ENCODE measurements around the gene TMEM9.

Gene TMEM9

DNA sequence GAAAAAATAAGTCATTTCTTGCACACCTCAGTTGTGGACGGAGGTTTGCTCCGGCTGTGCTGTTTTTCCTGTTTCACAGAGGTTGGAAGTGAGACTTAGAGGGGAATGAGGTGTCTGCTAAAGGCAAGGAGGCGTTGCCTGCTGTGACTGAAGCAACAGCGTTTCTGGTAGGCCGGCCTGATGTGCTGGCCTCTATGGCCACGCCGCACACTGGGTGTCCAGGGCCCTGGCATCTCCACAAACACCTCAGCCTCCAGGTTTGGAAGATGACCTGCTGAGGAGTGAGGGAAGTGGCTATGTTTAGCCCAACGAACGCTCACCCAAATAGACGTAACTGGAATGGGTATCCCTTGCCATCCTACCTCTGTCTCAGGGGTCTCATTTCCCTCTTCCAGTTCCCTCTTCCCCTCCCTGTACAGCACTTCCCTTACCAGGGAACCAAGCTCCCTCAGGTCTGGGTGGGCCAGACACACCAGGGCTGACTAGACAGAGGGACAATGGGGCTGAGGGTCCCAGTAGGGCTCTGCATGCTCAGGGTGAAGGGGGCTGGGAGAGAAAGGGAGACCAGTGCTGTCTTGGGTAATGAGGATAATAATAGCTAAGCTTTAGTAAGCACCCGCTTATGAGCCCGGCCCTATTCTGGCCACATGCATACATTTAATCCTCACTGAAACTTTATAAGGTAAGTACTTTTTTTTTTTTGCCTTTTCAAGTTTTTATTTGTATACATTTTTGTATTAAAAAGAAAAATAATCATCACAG is 53.9 kb downstream of the TMEM9 start:
- no peak for DNase-seq

DNA sequence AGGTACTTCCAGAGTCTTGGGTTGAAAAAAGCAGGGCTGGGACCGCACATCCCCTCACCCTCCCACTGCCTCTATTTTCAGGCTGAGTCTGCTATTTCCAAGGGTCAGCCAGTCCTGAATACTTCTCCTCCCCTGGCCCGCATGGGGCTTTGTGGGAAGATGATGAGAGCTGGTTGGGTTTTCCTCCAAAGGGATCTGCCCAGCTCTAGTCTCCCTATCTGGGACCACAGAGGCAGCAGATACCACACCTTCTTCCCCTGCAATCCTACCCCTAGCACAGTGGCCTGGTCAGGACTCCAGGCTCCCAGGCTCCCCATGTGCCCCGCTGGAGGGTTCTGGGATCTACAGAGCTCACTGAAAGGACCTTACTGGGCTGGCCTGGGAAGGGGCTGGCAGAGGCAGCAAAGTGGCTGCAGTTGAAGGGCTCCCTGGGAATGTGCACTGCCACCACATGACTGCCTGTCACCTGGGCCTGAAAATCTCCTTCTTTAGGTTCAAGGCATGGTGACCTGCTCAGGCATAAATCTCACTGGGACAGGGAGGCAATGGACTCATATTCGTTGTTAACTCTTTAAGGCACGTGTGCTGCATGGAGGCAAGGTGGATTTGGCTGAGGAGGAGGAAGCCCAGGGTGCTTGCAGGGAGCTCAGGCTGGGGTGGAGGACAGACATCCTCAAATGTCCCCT is 55.1 kb downstream of the TMEM9 start:
- no peak for DNase-seq

DNA sequence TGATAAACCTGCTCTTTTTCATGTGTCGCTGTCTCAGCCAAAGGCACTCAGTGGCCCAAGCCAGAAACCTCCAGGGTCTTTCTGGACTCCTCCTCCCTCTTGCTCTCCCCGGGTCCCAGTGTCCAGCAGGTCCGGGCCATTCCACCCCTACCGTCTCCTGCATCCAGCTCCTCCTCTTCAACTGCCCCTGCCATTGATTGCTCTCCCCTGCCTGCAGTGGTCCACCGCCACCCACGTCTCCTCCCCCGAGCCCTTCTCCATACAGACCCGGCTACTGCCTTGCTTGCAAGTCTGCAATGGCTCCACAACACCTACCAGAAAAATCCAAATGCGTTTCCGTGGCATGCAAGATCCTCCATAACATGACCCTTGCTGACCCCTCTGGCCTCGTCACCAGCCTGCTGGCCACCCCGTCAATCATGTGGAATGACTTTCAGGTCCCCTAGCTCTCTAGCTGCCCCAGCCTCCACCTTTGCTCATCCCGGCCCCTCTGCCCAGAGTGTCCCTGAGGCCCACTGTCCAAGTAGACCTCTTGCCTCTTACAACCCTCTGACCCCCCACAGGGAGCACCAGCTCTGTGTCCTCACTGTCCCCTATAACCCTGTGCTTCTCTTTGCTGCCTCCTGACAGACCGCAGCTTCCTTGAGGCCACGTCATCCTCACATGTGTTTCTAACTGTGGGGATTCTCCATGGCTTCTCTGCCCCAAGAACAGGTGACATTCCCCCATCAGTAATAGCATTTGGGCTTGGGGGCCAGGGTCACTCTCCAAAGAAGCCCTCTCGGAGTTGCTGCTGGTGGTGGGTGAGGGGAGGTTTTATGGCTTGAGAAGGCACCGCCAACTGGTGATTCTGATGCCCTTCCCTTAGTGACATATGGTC is 57.1 kb downstream of the TMEM9 start:
- no peak for DNase-seq

DNA sequence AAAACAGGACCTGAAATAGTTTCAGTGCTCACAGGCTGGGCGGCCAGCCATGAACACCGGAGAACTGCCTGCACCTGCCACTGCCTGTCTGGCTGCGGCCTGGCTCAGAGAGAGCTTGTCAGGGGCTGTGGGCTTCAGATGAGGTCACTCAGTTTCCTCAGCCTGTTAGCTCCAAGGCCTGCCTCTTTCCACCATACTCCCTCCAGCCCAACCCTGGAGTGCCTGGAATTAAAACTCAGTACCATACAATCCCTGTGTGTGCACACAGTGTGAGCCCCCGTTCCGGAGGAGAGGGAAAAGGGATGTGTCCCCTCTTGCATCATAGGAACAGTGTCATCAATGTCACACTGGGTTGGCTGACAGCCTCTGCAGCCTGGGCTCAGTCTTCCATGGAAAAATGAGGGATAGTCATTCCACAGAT is 58.2 kb downstream of the TMEM9 start:
- no peak for DNase-seq

DNA sequence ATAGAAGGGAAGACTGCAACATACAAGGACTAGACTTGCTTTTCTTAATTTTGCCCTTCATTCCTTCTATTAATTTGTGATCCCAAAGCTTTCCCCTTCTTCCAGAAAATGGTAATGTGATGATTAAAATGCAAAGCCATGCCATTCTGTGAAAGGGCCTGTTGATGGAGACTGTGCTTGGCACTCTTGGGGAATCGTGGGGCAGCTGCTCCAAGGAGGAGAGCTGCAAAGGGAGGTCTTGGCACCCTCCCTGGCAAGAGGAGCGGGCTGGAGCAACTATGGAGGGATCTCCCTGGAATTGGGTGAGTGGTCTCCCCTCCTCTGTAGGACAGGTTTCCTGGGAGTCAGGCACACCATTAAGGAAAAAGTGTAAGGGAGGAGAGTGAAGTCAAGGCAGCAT is 58.7 kb downstream of the TMEM9 start:
- DNase-seq, result no peak

DNA sequence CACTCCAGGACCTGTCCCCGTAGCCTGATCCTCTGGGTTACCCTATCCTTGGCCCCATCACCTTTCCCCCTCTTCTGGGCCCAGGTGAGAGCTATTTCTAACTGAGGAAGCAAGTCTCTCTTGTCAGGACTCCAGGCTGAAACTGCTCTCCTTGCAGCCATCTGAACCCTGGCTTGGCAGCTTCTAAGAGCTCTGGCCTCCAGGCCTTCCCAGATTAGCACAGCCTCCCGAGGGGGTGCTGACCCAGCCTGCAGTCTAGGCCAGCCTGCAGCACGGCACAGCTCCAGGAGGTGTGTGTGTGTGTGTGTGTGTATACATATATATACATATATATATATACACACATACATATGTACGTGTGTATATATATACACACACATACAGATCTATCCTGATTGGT is 59.4 kb downstream of the TMEM9 start:
- DNase-seq, result no peak

DNA sequence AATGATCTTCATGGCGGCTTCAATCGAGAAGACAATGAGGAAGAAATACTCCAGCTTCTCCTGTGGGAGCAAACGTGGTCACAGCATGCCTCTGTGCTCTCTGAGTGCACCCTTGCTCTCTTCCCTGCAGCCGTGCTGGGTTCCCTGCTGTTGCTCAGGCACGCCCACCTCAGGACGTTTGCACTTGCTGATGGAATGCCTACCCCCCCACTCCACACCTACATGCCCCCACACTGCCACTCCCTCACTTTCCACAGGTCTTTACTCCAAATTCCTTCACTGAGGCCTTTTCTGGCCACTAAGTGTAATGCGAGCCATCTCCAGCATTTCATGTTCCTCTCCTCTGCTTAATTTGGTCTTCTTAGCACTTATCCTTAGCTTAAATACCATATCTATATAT is 60.3 kb downstream of the TMEM9 start:
- no peak for DNase-seq

DNA sequence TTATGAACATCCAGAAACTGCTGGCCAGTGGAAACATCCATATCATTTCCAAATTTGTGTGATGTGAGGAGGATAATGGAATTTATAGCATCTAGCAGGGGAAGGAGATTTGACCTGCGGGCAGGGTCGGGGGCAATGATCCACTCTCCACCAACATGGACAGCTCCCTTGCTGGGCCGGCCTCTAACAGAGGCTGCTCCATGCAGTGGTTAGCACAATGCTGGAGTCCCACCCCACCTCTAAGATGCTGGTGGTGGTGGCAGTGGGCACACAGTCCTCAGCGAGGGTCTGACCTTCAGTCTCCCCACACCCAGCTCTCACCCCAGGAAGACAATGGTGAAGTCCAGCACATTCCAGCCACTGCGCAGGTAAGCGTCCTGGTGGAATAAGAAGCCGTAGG is 60.7 kb downstream of the TMEM9 start:
- no peak for DNase-seq

DNA sequence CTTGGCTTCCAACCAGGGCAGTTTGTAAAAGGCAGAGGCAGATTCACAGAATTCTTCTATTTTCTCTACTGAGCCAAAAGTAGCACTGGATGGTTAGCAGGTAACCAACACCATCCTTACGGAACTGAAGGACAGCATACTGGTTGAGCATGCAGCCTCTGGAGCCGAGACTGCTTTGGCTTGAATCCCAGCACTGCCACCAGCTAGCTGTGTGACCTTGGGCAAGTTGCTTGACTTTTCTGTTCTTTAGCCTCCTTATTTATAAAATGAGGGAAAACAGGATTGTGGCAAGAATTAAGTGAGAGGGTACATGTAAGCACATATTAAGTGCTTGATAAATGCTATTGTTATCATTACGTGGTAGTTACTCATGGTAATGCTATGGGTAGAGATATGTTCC is 61.5 kb downstream of the TMEM9 start:
- no peak for DNase-seq

DNA sequence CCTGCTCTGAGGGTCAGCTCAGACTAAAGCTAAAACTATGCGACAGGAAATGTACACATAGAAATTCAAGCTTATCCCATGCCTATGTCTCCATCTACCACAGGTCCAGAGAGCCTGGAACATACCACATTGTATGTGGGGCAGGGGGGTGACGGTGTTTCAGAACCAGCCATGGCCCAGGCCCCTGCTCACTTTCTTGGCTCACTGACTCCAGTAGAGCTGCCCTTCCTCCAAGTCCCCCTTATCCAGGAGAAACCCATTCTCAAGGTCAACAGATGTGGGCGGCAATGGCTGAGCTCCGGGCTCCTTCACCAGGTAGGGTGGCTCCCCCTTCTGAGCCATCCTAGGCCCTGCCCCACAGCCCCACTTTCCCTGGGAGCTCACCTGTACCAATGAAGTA is 63.0 kb downstream of the TMEM9 start:
- DNase-seq, result no peak

DNA sequence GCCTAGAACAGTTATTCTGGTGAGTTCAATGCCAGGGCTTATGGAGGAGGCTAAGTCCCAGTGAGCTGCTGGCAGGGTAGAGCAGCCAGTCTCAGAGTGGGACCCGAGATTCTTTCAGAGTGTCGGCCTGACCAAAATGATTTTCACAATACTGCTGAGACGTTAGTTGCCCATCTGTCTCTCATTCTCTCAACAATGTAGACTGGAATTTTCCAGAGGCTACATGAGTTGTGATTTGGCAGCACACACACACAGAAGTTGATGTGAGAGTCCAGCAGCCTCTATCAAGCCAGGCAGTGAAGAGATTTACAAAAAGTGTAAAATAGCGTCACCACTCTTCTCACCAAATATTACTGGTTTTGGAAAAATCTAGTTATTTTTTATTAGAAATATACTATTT is 63.7 kb downstream of the TMEM9 start:
- DNase-seq, result no peak

DNA sequence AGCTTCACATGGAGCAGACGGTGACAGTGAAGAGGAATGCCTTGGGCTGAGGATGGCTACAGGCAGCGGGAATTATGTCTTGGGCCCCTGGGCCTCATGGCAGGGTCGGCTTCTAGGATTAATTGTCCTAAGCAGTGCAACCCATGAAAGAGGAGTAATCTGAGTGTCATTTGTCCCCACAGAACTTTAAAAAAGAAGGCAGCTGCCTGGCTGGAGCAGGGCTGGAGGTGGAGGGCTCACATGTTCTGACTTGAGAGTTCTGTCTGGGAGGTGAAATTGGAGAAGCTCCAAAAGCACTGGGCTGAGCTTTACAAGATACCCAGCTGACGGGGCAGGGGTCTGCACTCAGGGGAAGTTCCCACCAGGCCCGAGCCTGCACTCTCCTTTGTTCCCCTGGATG is 64.7 kb downstream of the TMEM9 start:
- DNase-seq, result no peak

DNA sequence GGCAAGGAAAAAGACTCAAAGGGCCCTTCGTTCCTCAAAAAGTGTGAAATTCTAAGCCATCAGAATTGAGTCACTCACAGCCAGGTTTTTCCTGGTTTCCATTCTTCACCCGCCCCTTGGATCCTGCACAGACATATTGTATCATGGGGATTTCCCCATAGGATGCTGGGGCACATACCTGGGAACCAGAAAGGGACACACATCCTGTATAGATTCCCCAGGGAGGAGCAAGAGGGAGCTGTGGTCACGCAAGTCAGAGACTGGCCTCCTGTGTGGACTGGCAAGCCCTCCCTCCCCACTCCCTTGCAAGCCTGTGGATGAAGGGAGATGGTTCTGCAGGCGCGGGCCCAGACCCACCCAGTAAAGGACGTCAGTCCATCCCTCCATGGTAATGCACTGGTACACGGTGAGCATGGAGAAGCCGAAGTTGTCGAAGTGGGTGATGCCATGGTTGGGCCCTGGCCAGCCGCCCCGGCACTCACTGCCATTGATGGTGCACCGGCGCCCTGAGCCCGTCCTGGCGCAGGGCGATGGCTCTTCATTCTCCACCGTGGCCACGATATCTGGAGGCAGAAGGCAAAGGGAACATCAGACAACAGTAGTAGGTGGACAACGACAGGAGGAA is 65.3 kb downstream of the TMEM9 start:
- DNase-seq, result no peak

DNA sequence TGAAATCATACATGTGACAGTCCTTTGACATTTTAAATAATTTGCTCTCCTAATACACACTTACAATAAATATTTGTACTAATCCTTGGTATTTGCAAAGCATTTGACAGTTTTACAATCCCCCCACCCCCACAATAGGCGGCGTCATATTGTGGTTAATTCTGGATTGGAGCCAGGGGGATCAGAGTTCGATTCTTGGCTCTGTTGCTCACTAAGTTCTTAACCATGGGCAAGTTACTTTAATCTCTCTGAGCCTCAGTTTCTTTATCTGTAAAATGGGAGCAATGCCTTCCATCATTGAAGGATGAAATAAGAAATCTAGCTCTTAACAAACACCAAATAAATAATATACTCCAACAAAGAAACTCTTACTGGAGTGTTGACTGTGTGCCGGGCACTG is 65.9 kb downstream of the TMEM9 start:
- DNase-seq, result no peak

DNA sequence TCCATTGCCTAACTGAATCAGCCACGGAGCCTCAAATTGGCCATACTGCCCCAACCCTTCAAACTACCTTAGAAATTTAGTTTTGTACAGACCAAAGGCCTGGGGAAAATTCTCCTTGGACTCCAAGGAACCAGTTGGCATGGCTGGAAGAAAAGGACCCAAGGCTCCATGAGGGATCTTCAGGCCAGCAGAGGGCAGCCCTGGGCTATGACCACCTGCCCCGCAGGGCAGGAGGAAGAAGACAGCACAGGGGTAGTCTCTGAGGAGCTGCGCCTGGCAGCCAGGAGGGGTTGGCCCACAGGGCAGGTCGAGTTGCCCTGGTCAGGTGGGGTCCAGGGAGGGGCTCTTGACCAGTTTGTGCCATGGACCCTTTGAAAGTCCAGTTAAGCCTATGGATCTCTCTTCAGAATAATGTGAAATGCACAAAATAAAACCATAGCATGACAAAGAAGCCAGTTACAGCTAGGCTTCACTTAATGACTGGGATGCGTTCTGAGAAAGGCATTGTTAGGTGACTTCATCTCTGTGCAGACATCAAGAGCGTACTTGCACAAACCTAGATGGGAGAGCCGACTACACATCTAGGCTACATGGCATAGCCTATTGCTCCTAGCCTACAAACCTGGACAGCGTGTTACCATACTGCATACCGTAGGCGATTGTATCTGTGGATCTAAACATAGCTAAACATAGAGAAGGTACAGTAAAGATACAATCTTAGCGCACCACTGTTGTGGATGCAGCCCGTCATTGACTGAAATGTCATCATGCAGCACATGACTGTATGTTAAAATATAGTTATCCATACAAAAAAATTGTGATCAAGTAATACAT is 68.2 kb downstream of the TMEM9 start:
- peak in 1 of 2 experiments; percentile 61 for DNase-seq
